Body of pancreas (tissue), 4 donors: Measurements from ENCODE around the gene C19orf81.

Source experiments
- CTCF ChIP-seq, 7 experiments: fragments of 450-650 bp in 4 of 7; fragments of 200-600 bp in 3 of 7; sonication (generic) in 3 of 7; IDR thresholded peaks; one replicate each; pipeline ENCODE4 v1.5.1; 2016 to 2019; ENCODE audit warnings: antibody characterized with exemption in 7 of 7
- POLR2A ChIP-seq, 3 donors: fragments of 450-650 bp; IDR thresholded peaks; one replicate each; pipeline ENCODE4 v1.6.1; 2016; ENCODE audit warnings: antibody characterized with exemption in 3 of 3, mild to moderate bottlenecking in 2 of 3

DNA sequence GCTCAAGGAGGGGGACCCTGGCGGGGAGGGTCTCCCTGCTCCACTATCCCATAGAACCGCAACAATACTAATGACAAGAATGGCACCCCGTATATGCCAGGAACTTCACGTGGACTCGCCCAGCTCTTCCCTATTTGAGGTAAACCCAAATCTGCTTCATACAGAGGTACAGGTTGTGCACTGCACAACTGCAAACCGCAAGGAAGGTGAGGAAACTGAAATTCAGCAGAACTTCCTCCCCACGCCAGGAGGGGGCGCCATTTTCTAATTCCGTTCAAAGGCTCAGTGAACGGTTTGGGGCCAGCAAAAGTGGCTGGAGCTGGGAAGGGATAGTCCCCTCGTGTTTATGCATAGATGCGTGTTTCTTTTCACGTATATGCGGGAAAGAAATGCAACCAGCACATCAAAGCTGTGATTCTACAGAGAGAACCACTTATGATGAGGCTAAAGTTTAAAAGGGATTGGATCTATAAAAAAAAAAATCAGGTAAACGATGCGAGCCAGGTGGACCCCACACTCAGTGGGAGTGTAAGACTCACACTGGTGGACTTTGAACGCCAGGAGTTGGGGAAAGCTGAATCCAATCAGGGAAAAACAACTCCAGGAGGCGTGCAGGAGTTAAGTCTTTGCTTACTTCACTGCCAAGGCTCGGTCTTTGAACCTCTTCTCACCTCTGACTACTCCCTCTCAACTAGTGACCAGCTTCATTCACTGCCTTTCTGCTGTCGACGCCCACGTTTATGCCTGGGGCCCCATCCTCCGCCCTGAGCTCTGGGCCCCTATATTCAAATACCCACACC is 20.3 kb downstream of the C19orf81 start:
- TF ChIP-seq CTCF (IDR thresholded peaks at IDR 0.05), result peak; percentile 33 to 60 (median 52)
- TF ChIP-seq POLR2A (IDR thresholded peaks at IDR 0.05), result no peak
